ENCODE data around the gene GALNTL6.
"Not testable (repeated sequence)": the region's sequence is repeated elsewhere in the genome, so short reads cannot be mapped to it uniquely, and the experiment has no call there.

Gene GALNTL6

DNA sequence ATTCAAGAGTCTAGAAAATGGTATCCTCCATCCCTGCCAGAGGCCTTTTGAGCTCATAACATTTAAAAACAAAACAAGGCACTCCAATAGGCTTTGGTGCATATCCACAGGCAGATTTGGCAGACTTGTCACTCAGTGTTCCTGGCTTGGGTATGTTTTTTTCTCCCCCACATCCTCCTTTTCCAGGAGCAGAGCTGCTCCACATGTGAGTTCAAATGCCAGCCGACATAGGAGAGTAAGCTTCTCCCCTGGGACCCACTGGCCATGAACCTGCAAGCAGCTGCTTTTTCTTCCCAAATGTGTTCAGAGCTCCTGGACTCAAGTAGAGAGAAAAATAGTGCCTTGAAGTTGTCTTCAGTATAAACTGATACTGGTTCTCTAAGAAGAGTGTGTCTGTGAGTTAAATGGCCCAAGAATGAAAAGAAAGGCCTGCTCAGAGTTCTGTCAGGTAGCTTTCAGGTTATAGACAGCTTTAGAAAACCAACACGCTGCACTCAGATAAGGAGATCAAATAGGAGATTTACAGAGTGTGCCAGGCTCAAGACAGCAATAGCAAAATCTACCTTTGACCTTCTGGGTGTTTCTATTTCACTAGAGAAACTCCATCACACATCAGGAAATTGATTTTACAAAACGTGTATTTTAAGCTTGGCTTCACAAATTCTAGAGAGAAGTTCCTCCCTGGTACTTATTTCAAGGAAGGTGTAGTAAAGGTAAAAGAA is 1192.9 kb downstream of the GALNTL6 start:
- DNase-seq (ENCODE audit: low read depth in 1 of 2, low spot score in 1 of 2) = no peak

DNA sequence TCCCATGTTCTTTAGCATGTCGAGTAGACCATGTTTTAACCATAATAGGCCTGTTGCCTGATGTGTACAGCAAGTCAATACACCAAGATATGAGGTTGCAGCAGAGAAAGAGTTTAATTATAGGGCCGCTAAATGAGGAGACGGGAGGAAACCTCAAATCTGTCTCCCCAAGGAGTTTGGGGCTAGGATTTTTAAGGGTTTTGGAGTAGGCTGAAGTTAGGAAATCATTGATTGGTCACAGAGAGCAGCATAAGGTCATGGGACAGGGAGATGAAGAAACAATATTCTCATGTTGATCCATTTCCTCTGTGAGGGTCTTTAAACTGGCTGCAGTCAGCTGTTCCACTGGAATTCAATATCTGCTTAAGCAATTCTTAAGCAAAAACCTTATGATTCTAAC is 1195.2 kb downstream of the GALNTL6 start:
- DNase-seq (ENCODE audit: low read depth in 1 of 2, low spot score in 1 of 2) = no peak

- DNase-seq (ENCODE audit: low read depth in 1 of 2, low spot score in 1 of 2) = no peak
Measured at GRCh38 chr4:173009129-173009823, 1196.1 kb downstream of the GALNTL6 start.

- no peak for DNase-seq (ENCODE audit: low read depth in 1 of 2, low spot score in 1 of 2)
Measured at GRCh38 chr4:173012608-173013007, 1199.4 kb downstream of the GALNTL6 start.

DNA sequence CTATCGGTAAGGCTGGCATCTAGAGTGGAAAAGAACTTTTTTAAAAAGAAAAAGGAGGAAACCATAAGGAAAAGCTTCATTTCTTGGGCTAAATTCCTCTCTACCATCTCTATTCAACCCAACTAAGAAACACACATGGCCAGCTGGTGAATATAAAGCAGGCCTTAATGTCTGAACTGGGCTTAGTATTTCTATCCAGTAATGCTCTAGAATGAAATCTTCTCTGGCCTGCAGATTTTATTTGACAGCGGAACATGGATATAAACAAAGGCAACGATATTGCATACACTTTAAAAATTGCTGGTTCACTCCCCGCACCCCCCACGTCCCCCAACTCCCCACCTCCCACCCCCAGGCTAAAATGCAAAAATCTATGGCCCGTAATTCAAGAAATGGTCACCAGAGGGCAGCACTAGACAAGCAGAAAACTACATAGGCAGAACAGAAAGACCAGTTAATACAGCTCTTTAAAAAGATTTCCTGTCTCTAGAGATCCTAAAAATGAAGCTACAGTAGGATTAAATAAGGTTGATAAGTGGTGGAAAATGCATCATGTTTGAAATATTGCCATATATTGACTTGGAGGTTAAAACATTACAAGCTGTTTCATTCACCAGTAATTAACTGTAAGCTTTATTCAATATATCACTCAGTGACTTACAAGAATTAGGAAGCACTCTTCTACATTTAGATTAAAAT is 1200.2 kb downstream of the GALNTL6 start:
- peak; percentile 8 to 13 for DNase-seq (ENCODE audit: low read depth in 1 of 2, low spot score in 1 of 2)

DNA sequence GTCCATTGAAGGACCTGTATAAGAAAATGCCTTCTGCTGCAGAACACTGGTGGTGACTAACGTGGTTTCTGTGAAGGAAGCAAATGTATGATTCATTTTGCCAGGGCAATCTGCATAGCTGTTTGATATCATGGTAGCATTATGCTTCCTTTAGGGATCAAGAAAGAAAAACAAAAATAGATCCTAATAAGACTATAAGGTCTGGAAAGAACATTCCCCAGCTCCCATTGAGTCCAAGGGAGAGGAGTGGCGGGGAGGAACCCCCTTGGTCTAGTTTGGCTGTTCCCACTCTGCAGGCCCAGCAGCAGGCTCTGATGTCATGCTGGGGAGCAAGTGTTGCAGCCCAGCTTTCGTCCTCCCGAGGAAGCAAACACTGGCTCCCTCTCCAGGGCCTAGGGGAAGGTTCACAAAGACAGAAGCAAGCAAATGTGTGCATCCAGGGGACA is 1200.9 kb downstream of the GALNTL6 start:
- DNase-seq (ENCODE audit: low read depth in 1 of 2, low spot score in 1 of 2) = no peak

GRCh38 chr4:173014836-173015235 is 1201.6 kb downstream of the GALNTL6 start:
- no peak for DNase-seq (ENCODE audit: low read depth in 1 of 2, low spot score in 1 of 2)

- no peak for DNase-seq (ENCODE audit: low read depth in 1 of 2, low spot score in 1 of 2)
Measured at GRCh38 chr4:173017802-173018201, 1204.6 kb downstream of the GALNTL6 start.

DNA sequence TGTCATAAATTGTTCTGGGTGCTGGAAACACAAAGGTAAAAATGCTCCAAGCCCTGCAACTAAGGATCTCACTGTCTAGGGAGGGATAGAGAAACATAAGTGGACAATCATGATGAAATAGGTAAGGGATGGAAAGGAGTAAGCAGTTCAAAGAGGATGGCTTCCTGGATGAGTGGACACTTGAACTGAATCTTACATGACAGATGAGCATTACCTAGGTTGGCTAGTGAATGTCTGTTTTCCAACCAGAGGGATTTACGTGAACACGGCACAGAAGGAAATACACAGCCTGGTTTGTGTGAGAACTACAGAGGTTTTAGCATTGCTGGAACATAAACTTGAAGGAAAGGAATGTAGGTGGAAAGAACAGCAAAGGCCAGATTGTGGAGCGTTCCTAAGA is 1205.2 kb downstream of the GALNTL6 start:
- no peak for DNase-seq (ENCODE audit: low read depth in 1 of 2, low spot score in 1 of 2)

DNA sequence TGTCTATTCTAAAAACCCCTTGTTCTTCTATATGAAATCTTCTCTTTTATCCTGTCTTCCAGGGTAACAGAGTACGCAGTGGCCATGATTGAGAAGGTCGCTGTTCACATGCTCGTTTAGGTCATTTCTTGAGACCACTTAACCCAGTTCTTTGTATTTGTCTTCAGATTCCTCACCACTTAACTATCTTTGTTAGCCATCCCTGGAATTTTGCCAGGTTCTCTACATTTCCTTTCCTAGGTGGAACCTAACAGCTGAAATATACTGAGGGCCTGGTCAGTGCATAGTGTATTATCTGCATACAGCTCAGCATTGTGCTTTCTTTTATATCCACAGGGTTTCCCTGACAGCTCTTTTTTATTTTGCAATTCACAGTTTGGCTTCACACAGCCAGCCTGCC is 1206.5 kb downstream of the GALNTL6 start:
- no peak for DNase-seq (ENCODE audit: low read depth in 1 of 2, low spot score in 1 of 2)

GRCh38 chr4:173021746-173022573 is 1208.8 kb downstream of the GALNTL6 start:
- not testable (repeated sequence) for DNase-seq (ENCODE audit: low read depth in 1 of 2, low spot score in 1 of 2)

GRCh38 chr4:173024203-173024602 is 1211.0 kb downstream of the GALNTL6 start:
- no peak for DNase-seq (ENCODE audit: low read depth in 1 of 2, low spot score in 1 of 2)

DNA sequence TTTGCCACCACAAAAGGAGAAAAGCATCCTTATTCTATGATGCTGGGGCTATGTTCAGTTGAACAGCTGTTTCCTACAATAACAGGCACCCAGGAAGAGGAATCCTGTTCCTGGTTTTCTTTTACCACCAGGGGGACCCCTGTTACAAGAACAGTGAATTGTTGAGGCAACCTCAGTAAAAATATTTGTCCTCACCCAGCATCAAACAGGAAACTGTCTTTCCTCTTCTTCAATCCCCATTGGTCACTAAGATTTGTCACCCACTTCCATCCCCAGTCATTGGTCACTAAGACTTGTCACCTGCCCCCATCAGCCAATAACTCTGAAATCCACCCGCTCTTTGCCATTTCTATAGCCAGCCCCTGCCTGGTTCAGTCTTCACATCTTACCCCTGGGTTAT is 1211.9 kb downstream of the GALNTL6 start:
- DNase-seq (ENCODE audit: low read depth in 1 of 2, low spot score in 1 of 2) = no peak

DNA sequence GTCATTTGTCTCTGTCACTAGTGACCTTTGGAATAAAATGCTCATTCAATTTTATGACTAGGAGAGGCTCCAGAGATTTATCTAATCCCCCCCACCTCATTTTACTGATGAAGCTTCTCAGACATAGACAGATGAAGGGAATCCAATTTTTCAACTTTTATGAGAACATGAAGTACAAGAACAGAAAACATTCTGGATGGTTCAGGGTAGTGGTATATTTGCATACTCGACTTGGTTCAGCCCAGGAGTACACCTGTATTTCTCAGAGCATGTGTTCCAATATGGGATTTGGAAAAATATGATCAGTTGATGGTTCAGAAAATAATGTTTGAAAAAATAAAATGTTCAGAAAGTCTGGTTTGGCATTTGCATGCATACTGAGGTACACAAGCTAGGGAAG is 1224.0 kb downstream of the GALNTL6 start:
- DNase-seq (ENCODE audit: low read depth in 1 of 2, low spot score in 1 of 2) = no peak

GRCh38 chr4:173038192-173038896 is 1225.1 kb downstream of the GALNTL6 start:
- DNase-seq (ENCODE audit: low read depth in 1 of 2, low spot score in 1 of 2) = no peak

- no peak for DNase-seq (ENCODE audit: low read depth in 1 of 2, low spot score in 1 of 2)
Measured at GRCh38 chr4:173039617-173040577, 1226.7 kb downstream of the GALNTL6 start.

DNA sequence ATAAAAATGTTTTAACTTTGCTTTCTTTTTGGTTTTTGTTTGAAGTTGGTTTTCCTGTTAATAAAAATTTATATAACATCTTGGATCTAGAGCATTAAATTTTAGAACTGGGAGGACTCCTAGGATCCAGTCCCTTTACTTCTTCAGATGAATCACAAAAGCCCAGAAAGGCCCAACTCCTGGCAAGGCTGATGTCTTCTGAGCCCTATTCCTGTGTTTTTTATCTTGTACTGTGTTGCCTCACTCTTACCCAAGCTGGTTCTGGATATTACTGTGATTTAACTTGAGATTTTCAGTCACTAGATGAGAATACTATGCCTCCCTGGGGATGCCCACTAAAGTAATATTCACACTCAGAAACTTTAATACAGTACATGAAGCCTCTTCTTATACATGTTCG is 1228.3 kb downstream of the GALNTL6 start:
- no peak for DNase-seq (ENCODE audit: low read depth in 1 of 2, low spot score in 1 of 2)

- DNase-seq (ENCODE audit: low read depth in 1 of 2, low spot score in 1 of 2) = not testable (repeated sequence)
Measured at GRCh38 chr4:173042139-173042538, 1228.9 kb downstream of the GALNTL6 start.

- DNase-seq (ENCODE audit: low read depth in 1 of 2, low spot score in 1 of 2) = no peak
Measured at GRCh38 chr4:173044340-173044739, 1231.1 kb downstream of the GALNTL6 start.
